ENCODE data around the gene COMT.

- TF ChIP-seq, protein P1, sequence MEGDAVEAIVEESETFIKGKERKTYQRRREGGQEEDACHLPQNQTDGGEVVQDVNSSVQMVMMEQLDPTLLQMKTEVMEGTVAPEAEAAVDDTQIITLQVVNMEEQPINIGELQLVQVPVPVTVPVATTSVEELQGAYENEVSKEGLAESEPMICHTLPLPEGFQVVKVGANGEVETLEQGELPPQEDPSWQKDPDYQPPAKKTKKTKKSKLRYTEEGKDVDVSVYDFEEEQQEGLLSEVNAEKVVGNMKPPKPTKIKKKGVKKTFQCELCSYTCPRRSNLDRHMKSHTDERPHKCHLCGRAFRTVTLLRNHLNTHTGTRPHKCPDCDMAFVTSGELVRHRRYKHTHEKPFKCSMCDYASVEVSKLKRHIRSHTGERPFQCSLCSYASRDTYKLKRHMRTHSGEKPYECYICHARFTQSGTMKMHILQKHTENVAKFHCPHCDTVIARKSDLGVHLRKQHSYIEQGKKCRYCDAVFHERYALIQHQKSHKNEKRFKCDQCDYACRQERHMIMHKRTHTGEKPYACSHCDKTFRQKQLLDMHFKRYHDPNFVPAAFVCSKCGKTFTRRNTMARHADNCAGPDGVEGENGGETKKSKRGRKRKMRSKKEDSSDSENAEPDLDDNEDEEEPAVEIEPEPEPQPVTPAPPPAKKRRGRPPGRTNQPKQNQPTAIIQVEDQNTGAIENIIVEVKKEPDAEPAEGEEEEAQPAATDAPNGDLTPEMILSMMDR (IDR thresholded peaks at IDR 0.05), result no peak
- TF ChIP-seq POLR2A (IDR thresholded peaks at IDR 0.05), result no peak
These were observed 42.2 kb downstream of the COMT start for GRCh38 chr22:19983741-19984140.
